Peyer's patch (tissue), 4 donors: Measurements from ENCODE around the gene ZNRF3.

Experiments
- CTCF ChIP-seq, 6 experiments: fragments of 450-650 bp in 4 of 6; fragments of 200-600 bp in 2 of 6; sonication (generic) in 1 of 6; IDR thresholded peaks; one replicate each; pipeline ENCODE4 v1.5.1; 2017 to 2019; ENCODE audit warnings: antibody characterized with exemption in 6 of 6, mild to moderate bottlenecking in 3 of 6, moderate library complexity in 1 of 6
- POLR2A ChIP-seq, 2 donors: fragments of 450-650 bp; IDR thresholded peaks; one replicate each; pipeline ENCODE4 v1.5.1; 2017; ENCODE audit warnings: antibody characterized with exemption in 2 of 2, mild to moderate bottlenecking in 2 of 2, moderate library complexity in 2 of 2

GRCh38 chr22:28841111-28841510, 42.3 kb upstream of the ZNRF3 start:
- TF ChIP-seq POLR2A (IDR thresholded peaks at IDR 0.05) (no peak), CTCF (IDR thresholded peaks at IDR 0.05) (no peak)
